HepG2 (cell line): ENCODE results near the gene ZFP14. TPM values are rescaled to one million over a fixed set of nuclear protein-coding genes. Genes with fewer than 3 reads are reported as not detected.

Experiments used
- ARNTL ChIP-seq: sonication (generic); formaldehyde crosslinking; IDR thresholded peaks from 2 replicates; pipeline ENCODE4 v1.4.0; 2020; ENCODE audit warnings: mild to moderate bottlenecking, missing genetic modification reagents
- EZH2 ChIP-seq: conservative IDR thresholded peaks from 2 replicates; pipeline ENCODE4 v1.6.1; 2012; ENCODE audit warnings: mild to moderate bottlenecking, low read depth, low read length, moderate library complexity
- HNRNPLL ChIP-seq: fragments of 200-400 bp; formaldehyde crosslinking; IDR thresholded peaks from 2 replicates; pipeline ENCODE4 v1.6.1; 2017; ENCODE audit warnings: mild to moderate bottlenecking, low read depth, low read length; ENCODE audit not compliant: poor library complexity, severe bottlenecking
- IKZF1 ChIP-seq: fragments of 450-650 bp; IDR thresholded peaks from 2 replicates; pipeline ENCODE4 v1.7.1; 2016
- KDM6A ChIP-seq: IDR thresholded peaks from 2 replicates; pipeline ENCODE4 v1.6.1; 2016; ENCODE audit warnings: low read depth
- MTA1 ChIP-seq: sonication (generic); formaldehyde crosslinking; IDR thresholded peaks from 2 replicates; pipeline ENCODE4 v1.4.0; 2020; ENCODE audit warnings: missing genetic modification reagents, mild to moderate bottlenecking, borderline replicate concordance
- MXD1 ChIP-seq: sonication (generic); formaldehyde crosslinking; IDR thresholded peaks from 2 replicates; pipeline ENCODE4 v1.4.0; 2020; ENCODE audit warnings: mild to moderate bottlenecking, missing genetic modification reagents
- NFIB ChIP-seq: sonication (generic); formaldehyde crosslinking; IDR thresholded peaks from 2 replicates; pipeline ENCODE4 v1.9.0; 2021; ENCODE audit warnings: missing genetic modification reagents, mild to moderate bottlenecking, borderline replicate concordance
- NFIC ChIP-seq: IDR thresholded peaks from 2 replicates; pipeline ENCODE4 v1.6.1; 2012; ENCODE audit warnings: mild to moderate bottlenecking, low read length, inconsistent platforms
- NR2F2 ChIP-seq: IDR thresholded peaks from 2 replicates; pipeline ENCODE4 v1.6.1; 2012; ENCODE audit warnings: low read depth, inconsistent platforms, borderline replicate concordance
- PAWR ChIP-seq: sonication (generic); formaldehyde crosslinking; IDR thresholded peaks from 2 replicates; pipeline ENCODE4 v1.4.0; 2020; ENCODE audit warnings: missing genetic modification reagents, mild to moderate bottlenecking, borderline replicate concordance
- SMYD3 ChIP-seq: sonication (generic); formaldehyde crosslinking; IDR thresholded peaks from 2 replicates; pipeline ENCODE4 v1.8.1; 2023; ENCODE audit warnings: mild to moderate bottlenecking, missing genetic modification reagents
- SPEN ChIP-seq: sonication (generic); formaldehyde crosslinking; IDR thresholded peaks from 2 replicates; pipeline ENCODE4 v1.5.1; 2020; ENCODE audit warnings: low read depth, mild to moderate bottlenecking, missing genetic modification reagents
- STAG1 ChIP-seq: sonication (generic); formaldehyde crosslinking; IDR thresholded peaks from 2 replicates; pipeline ENCODE4 v1.4.0; 2020; ENCODE audit warnings: missing genetic modification reagents
- TAF1 ChIP-seq: sonication (generic); formaldehyde crosslinking; IDR thresholded peaks from 2 replicates; pipeline ENCODE4 v1.4.0; 2020; ENCODE audit warnings: missing genetic modification reagents
- YEATS4 ChIP-seq: sonication (generic); formaldehyde crosslinking; IDR thresholded peaks from 2 replicates; pipeline ENCODE4 v1.4.0; 2020; ENCODE audit warnings: missing genetic modification reagents, borderline replicate concordance
- ZIK1 ChIP-seq: sonication (generic); formaldehyde crosslinking; IDR thresholded peaks from 2 replicates; pipeline ENCODE4 v1.5.0; 2020; ENCODE audit warnings: mild to moderate bottlenecking, low read depth, missing genetic modification reagents, borderline replicate concordance
- ZMYM4 ChIP-seq: sonication (generic); formaldehyde crosslinking; IDR thresholded peaks from 2 replicates; pipeline ENCODE4 v1.8.1; 2023; ENCODE audit warnings: mild to moderate bottlenecking, missing genetic modification reagents
- ZNF136 ChIP-seq: sonication (generic); formaldehyde crosslinking; IDR thresholded peaks from 2 replicates; pipeline ENCODE4 v1.8.1; 2022; ENCODE audit warnings: low read depth, mild to moderate bottlenecking, moderate library complexity, missing genetic modification reagents
- ZNF350 ChIP-seq: sonication (generic); formaldehyde crosslinking; IDR thresholded peaks from 2 replicates; pipeline ENCODE4 v1.4.0; 2020; ENCODE audit warnings: mild to moderate bottlenecking, low read depth, missing genetic modification reagents, borderline replicate concordance
- ZNF547 ChIP-seq: sonication (generic); formaldehyde crosslinking; IDR thresholded peaks from 2 replicates; pipeline ENCODE4 v1.5.1; 2020; ENCODE audit warnings: mild to moderate bottlenecking, missing genetic modification reagents
- ZNF550 ChIP-seq: sonication (generic); formaldehyde crosslinking; IDR thresholded peaks from 2 replicates; pipeline ENCODE4 v1.4.0; 2020; ENCODE audit warnings: mild to moderate bottlenecking, missing genetic modification reagents, borderline replicate concordance
- ZNF563 ChIP-seq: sonication (generic); formaldehyde crosslinking; IDR thresholded peaks from 2 replicates; pipeline ENCODE4 v1.8.0; 2022; ENCODE audit warnings: mild to moderate bottlenecking, moderate library complexity, missing genetic modification reagents
- ZNF879 ChIP-seq: sonication (generic); formaldehyde crosslinking; IDR thresholded peaks from 2 replicates; pipeline ENCODE4 v1.8.1; 2023; ENCODE audit warnings: missing genetic modification reagents
- ZSCAN25 ChIP-seq: sonication (generic); formaldehyde crosslinking; IDR thresholded peaks from 2 replicates; pipeline ENCODE4 v1.8.0; 2022; ENCODE audit warnings: mild to moderate bottlenecking, missing genetic modification reagents
- polyA plus RNA-seq, 8 experiments: library from polyadenylated mRNA; depleted of rRNA in 3 of 8; stranded (reverse) in 7 of 8; unstranded in 1 of 8; fragments of >200 nt; fragmentation: Illumina TruSeq in 4 of 8; extraction: Trizol in 4 of 8; gene quantifications; 2 replicates each; pipeline versions ENCODE4 v1.2.1 to v1.2.3, GENCODE V29; 2011 to 2016; ENCODE audit warnings: low read depth in 4 of 8, missing spikeins in 1 of 8, mixed read lengths in 1 of 8; ENCODE audit not compliant: insufficient read depth in 1 of 8
- total RNA-seq, 5 experiments: library from RNA; depleted of rRNA; stranded (reverse); fragments of >200 nt; fragmentation: Illumina TruSeq; extraction: Trizol; gene quantifications; 2 replicates each; pipeline ENCODE4 v1.2.3, GENCODE V29; 2016; ENCODE audit warnings: low read depth in 1 of 5
- TF ChIP-seq, protein P1 (sequence below), 2 experiments: sonication (generic) in 1 of 2; formaldehyde crosslinking in 1 of 2; IDR thresholded peaks; 2 replicates each; pipeline versions ENCODE4 v1.4.0 to v1.6.1; 2018 to 2020; ENCODE audit warnings: missing genetic modification reagents in 2 of 2, borderline replicate concordance in 1 of 2, low read depth in 1 of 2, mild to moderate bottlenecking in 1 of 2, missing biosample characterization in 1 of 2
- TF ChIP-seq, protein P2 (sequence below): sonication (generic); formaldehyde crosslinking; IDR thresholded peaks from 2 replicates; pipeline ENCODE4 v1.4.0; 2020; ENCODE audit warnings: mild to moderate bottlenecking, low read depth, missing genetic modification reagents

ZFP14 gene
- total and polyA plus RNA-seq, 2 of the 13 experiments (the other 11 are each of a cell fraction or from before 2014, with no cell fraction given) = 2.0 to 5.0 TPM

DNA sequence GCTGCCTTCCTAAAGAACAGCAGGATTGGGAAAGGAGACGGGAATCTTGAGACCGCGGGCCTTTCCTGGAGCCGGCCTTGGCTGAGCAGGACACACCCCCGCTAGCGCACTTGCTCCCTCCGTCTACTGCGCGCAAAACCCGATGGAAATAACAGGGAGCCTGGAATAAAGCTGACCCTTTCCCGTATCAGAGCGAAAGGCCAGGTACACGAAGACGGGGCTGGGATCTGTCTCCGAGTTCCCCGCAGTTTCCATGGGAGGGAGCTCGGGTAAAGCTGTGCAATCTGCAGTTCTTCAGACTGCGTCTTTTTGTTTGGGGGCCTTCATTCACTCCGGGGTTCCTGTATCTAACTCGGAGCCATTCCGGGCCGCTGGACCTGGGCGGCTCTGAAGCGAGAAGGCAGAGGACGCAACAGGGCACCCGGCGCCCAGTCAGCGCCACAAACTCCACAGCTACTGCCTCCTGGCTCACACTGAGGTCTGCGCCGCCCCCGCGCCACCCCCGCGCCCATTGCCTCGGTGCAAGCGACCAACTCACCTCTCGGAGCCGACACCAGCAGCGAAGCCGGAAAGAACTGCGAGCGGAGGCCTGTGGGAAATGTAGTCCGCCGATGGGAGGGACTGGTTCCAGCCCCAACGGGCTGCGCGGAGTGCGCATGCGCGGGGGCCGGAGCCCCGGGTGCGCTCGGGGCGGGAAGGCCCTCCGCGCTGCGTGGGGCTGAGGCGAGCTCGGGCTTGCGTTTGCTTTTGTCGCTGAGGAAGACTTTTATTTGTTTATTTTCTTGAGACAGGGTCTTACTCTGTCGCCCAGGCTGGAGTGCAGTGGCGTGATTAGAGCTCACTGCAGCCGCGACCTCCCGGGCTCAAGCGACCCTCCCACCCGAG, at the start of gene ZFP14 (continued):
- TF ChIP-seq SPEN (CRISPR knock-in tag) (peak; percentile 80; the same call in 1 of the 2 replicates), PAWR (CRISPR knock-in tag) (no peak), ZNF550 (CRISPR knock-in tag) (no peak), ZNF350 (CRISPR knock-in tag) (peak; percentile 75; the same call in 1 of the 2 replicates), ZIK1 (no peak), EZH2 (no peak), NFIC (0 out of 2 replicates have a peak, but pooled peaks have one; percentile 23), ZMYM4 (CRISPR knock-in tag) (peak; percentile 84), NFIB (CRISPR knock-in tag) (no peak), ZNF879 (CRISPR knock-in tag) (no peak), MTA1 (CRISPR knock-in tag) (0 out of 2 replicates have a peak, but pooled peaks have one; percentile 19), HNRNPLL (peak; percentile 76), YEATS4 (CRISPR knock-in tag) (peak; percentile 88), ZNF136 (CRISPR knock-in tag) (no peak), KDM6A (CRISPR knock-in tag) (no peak), ZNF563 (CRISPR knock-in tag) (peak; percentile 66; the same call in 1 of the 2 replicates), ZNF547 (0 out of 2 replicates have a peak, but pooled peaks have one; percentile 25), ARNTL (CRISPR knock-in tag) (no peak), MXD1 (no peak), ZSCAN25 (CRISPR knock-in tag) (peak; percentile 27; the same call in 1 of the 2 replicates), TAF1 (CRISPR knock-in tag) (peak; percentile 78), SMYD3 (CRISPR knock-in tag) (no peak), NR2F2 (0 out of 2 replicates have a peak, but pooled peaks have one; percentile 23), STAG1 (peak; percentile 35; the same call in 1 of the 2 replicates), IKZF1 (no peak)
- TF ChIP-seq, protein P1, sequence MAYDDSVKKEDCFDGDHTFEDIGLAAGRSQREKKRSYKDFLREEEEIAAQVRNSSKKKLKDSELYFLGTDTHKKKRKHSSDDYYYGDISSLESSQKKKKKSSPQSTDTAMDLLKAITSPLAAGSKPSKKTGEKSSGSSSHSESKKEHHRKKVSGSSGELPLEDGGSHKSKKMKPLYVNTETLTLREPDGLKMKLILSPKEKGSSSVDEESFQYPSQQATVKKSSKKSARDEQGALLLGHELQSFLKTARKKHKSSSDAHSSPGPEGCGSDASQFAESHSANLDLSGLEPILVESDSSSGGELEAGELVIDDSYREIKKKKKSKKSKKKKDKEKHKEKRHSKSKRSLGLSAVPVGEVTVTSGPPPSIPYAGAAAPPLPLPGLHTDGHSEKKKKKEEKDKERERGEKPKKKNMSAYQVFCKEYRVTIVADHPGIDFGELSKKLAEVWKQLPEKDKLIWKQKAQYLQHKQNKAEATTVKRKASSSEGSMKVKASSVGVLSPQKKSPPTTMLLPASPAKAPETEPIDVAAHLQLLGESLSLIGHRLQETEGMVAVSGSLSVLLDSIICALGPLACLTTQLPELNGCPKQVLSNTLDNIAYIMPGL (CRISPR knock-in tag; IDR thresholded peaks at IDR 0.05; ENCODE audit: borderline replicate concordance in 1 of 2, low read depth in 1 of 2) = peak; percentile 13 to 79; a peak in 2 of 4 replicates
- TF ChIP-seq, protein P2, sequence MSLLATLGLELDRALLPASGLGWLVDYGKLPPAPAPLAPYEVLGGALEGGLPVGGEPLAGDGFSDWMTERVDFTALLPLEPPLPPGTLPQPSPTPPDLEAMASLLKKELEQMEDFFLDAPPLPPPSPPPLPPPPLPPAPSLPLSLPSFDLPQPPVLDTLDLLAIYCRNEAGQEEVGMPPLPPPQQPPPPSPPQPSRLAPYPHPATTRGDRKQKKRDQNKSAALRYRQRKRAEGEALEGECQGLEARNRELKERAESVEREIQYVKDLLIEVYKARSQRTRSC (CRISPR knock-in tag) = no peak
